Astrocyte of the hippocampus (primary cell): ENCODE measurements around the gene SMC3.

Source experiments
- DNase-seq: peaks from one replicate; pipeline ENCODE4 v3.0.0; 2011; ENCODE audit warnings: low read depth, low spot score

Gene SMC3

DNA sequence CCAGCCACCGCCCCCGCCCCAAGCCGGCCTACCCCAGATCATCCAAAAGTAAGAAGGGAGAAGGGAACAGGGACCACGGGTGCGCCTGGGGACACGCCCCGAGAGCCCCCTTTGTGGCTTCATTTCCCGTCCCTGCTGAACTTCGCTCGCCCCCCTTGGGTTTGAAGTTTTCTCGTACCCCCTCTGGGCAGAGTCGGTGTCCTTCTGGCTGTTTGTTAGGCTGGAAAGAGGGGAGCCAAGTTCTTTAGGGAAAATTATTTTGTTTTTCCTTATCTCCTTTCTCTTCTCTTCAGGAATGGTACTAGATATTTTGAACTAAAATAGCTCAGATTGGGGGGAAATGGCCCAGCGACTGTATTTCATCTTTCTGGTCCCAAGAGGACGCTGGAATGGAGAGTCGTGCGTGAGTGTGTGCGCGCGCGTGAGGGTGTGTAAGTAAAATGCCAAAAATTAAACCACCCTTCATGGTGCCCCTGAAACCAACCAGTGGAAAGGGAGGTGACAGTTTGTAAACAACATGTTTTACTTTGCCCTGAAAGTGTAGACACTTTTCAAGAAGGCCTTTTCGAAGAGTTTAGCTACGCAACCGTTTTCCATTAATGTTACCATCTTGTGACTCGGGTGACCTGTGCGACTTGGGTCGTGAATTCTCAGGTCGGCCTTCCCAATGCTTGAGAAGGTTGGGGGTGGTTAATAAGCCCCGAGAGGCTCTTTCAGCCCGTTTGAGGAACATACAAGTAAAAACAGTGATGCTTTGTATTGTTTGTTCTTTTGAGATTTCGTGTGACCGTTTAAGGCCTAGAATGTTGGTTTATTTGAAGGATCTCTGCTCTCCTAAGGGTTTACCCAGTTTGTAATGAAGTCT is 77.3 kb downstream of the SMC3 start:
- peak; percentile 40 for DNase-seq

DNA sequence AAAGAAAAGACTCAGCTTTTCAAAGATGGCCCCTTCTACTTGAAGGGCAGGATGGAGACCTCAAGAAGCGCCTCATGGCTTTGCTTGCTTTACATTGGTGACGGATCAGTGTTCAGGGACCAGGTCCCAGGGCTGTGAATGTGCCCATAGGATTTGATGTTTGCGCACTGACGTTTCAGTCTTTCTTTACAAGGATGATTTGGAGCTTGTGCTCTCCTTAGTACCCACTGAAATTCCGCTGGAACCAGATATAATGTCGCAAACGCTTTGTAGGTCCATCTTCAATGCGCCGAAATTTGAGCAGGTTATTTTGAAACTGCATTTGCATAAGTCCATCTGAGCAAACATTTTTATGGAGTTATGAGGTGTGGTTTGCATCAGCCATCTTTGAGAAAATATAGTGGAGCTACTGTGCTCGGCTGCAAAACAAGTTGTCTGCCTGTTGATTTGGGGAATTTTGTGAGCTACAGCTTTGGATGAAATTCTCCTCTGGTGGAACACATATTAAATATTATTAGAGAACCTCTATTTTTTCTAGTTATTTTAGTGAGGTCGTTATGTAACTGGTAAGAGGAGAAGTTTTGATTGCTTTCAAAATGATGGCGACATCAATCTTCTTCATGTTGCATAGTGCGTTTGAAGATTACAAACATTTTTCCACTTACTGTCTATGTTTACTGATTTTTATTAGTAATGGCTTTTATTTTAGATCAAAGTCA is 79.1 kb downstream of the SMC3 start:
- DNase-seq: no peak

DNA sequence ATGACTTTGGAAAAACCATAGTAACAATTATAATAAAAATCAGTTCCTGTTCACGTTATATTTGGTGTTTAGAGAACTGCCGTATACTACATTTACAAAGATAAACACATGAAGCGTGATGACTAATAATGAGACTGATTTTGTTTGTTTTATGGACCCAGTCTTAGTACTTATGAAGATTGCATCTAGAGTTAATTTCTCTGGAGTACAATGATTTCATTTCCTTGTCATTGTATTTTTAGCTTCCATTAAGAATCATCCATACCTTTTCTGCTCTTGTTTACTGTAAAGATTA is 79.6 kb downstream of the SMC3 start:
- no peak for DNase-seq

DNA sequence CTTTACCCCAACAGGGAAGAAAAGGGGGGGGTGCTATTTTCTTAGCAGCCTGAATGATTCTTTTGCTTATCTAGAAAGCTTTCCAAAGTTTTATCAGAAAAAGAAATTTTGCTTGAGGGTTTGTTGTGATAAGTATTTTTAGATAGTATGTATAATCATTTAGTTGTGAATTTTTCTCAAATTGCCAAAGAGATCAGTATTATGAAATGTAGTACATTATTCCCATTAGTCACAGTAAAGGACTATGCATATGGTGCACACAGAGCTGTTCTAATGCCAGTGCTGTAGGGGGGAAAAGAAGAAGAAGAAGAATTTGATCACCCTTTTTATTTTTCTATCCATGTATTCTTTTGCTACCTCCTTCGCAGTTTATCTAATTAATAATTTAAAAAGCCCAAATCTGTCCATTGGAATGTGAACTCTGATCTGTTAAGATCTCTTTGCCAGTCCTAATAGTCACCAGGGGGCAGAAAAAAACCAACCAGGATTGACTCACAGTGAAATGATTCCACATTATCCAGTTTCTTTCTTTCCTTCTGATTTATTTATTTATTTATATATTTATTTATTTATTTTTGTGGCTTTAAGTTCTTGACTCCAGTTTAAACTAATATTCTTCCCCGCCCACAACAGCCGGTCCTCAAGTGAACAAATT is 81.3 kb downstream of the SMC3 start:
- DNase-seq: peak; percentile 34

DNA sequence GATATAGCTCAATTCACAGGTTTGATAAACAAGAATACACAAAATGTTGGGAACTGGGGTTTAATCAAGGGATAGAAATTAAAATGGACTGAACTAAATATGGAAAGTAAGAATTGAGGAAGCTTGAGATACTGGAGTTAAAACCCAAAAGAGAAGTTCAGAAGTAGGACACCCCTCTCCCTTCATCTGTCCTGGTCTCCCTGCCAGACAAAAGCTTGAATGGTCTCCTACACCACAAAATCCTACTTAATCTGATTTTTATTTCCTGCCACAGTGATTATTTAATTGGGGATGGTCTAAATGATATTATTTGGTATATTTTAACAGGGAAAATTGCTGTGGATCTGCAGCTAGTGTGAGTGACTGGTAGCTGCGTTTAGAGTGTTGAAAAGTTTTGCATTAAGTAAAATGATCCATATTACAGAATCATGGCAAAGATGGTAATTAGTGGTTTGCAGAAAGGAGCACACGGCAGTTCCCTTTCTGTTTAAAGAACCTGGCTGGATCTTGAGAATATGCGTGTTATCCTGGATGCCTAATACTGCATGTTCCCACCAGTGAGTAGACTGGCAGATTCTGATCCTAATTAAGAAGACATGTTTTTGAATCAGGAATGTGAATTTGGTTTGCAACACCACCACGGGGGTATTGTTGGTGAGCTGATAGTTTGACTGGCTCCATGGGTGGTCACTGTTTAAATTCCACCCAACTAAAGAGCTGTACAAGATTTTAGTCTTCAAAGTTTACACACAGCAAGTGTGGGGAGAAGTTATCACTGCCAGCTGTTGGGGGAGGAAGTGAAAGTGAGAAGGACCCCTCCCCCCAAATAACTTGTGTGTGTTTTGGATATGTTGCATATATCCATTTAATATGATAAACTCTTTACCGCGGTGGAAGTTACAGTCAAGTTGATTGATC is 82.1 kb downstream of the SMC3 start:
- DNase-seq: peak; percentile 66

DNA sequence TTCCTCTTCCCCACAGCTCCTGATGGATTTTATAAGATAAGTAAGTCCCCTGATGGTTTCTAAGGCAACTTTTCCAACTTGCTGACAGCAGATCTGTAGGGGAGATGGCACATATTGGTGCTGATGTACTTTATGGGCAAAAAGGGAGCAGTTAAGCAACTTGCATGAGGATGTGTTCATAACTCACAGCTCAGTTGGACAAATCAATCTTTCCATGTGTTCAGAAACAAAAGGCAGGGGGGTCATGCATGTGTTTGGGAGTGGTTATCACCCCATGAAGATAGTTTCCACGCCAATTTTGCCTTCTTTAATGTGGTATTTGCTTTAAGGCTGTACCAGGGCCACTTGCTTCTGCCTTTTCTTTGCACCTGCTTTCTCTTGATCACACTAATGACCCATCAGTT is 82.8 kb downstream of the SMC3 start:
- DNase-seq: no peak

DNA sequence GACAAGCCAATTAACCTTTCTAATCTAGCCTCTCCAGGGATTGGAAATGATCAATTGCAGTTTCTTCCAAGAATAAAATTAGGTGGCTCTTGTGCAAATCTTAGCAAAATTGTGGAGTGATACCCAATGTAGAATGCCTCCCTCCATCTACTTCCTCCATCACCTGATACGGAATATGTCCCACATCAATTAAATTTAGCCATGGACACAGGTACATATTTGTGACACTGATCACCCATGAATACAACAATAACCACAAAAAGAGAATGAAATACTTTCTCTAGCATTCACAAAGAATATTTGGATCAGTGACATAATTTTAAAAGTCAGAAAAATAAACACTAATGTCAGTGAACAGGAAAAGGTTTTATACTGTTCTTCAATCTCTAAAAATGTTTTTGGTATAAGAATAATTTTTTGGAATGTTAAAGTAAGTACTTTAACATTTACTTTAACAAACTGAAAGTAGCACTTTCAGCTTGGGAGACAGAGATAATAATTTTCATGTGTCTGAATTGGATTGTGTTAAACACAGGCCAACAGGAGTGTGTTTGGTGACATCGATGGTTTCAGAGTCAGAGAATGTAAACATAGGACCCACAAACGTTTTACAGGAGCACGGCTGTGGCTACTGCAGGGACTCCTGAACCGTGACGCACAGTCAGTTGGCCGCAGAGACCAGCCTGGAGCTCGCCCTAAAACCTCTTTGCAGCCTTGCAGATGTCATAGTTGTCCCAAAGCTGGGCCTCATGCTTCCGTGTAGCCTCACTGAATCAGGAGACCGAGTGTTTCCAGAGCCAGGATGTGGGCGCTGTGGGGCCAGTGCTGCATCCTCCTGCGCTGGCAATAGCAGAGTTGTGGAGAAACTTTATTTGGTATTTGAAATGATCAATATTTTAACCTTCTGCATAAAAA is 83.8 kb downstream of the SMC3 start:
- DNase-seq: peak; percentile 73

DNA sequence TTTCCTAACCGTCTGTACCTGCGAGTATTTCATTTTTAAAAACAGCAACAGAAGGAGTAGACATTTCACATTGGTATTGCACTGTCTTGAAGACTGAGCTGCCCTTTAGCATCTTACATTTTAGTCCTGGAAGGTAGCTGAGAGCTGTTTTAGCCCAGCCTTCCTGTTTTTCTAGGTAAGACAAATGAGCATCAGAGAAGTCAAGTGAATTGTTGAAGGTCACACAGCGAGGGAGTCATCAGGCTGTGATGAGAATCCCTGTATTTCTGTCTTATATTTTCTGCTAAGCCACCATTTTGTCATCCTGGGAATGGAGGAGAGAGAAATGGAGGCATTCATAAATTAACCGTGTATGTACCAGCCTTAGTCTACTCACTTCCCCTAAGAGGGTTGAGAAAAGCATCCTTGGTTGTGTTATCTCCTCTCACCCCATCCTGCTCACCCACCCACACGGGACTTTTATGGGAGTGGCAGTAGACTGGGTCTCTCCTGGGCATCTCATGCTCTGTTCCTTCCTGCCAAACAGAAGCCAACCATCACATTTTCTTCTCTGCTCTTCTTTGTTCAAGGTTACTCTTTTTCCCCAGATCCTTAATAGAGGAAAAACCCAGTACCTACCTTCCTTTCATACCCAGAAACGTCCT is 85.1 kb downstream of the SMC3 start:
- DNase-seq: no peak
